Ishikawa (cell line): Measurements from ENCODE around the gene ULK4.

Experiments
- CEBPB ChIP-seq: IDR thresholded peaks from 2 replicates; pipeline ENCODE4 v1.6.1; 2012
- CREB1 ChIP-seq: IDR thresholded peaks from 2 replicates; pipeline ENCODE4 v1.6.1; 2012; ENCODE audit warnings: low read depth
- EP300 ChIP-seq: IDR thresholded peaks from 2 replicates; pipeline ENCODE4 v1.6.1; 2012; ENCODE audit warnings: borderline replicate concordance
- FOXM1 ChIP-seq: IDR thresholded peaks from 2 replicates; pipeline ENCODE4 v1.6.1; 2012; ENCODE audit warnings: low read depth, borderline replicate concordance
- MAX ChIP-seq: IDR thresholded peaks from 2 replicates; pipeline ENCODE4 v1.6.1; 2012
- RAD21 ChIP-seq: IDR thresholded peaks from 2 replicates; pipeline ENCODE4 v1.6.1; 2012; ENCODE audit warnings: low read depth
- REST ChIP-seq: IDR thresholded peaks from 2 replicates; pipeline ENCODE4 v1.6.1; 2012; ENCODE audit warnings: low read depth, mild to moderate bottlenecking
- TAF1 ChIP-seq: IDR thresholded peaks from 2 replicates; pipeline ENCODE4 v1.6.1; 2012; ENCODE audit warnings: low read depth, mild to moderate bottlenecking
- YY1 ChIP-seq: IDR thresholded peaks from 2 replicates; pipeline ENCODE4 v1.6.1; 2012; ENCODE audit warnings: low read depth

- TF ChIP-seq REST: no peak
- TF ChIP-seq TAF1: no peak
- TF ChIP-seq CEBPB: no peak
- no peak for TF ChIP-seq MAX
- TF ChIP-seq EP300: no peak
- TF ChIP-seq YY1: no peak
- no peak for TF ChIP-seq CREB1
- no peak for TF ChIP-seq RAD21
- TF ChIP-seq FOXM1: no peak
Observed at GRCh38 chr3:41888368-41889076, 73.4 kb downstream of the ULK4 start.
